CMK (cell line): ENCODE results near the gene RNU6-9.

ENCODE experiments used
- DNase-seq: peaks from one replicate; pipeline ENCODE4 v3.0.0-alpha.2; 2010; ENCODE audit warnings: low read depth

RNU6-9 gene

GRCh38 chr19:936175-936546 is 42.9 kb downstream of the RNU6-9 start:
- no peak for DNase-seq

DNA sequence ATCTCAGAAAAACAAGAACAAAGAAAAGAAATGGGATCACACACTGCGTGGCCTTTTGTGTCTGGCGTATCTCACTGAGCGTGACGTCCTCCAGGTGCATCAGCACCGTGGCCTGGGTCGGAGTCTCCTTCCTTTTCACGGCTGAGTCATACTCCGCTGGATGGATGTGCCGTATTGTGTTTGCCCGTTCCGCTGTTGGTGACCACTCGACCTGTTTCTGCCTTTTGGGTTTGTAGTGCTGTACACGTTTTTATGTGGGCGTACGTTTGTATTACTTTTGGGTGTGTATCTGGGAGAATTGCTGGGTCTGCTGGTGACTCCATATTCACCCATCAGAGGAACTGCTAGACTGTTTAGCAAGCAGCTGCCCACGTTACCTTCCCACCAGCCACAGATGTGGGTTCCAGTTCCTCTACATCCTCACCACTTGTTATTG is 44.0 kb downstream of the RNU6-9 start:
- DNase-seq: no peak

- no peak for DNase-seq
These were observed 45.1 kb downstream of the RNU6-9 start for GRCh38 chr19:938233-938923.

DNA sequence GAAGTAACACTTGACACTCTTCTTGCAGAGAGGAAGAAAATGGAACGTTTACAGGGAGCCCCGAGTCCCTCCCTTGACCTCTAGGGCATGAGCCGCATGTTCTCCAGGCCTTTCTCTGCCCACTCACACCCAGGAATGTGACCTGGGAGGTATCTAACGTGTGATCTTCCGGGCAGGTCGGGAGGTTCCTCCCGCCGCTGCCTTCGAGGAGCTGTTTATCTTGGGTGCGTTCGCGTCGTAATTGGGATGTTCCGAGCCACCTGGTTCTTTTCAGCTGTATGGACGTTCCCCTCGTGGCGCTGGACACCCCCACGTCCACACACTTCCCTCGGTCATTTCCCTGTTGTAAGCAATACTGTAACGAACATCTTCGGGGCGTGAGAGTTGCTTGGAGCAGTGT is 46.2 kb downstream of the RNU6-9 start:
- DNase-seq: no peak

- DNase-seq: no peak
These were observed 46.6 kb downstream of the RNU6-9 start for GRCh38 chr19:939922-940321.

DNA sequence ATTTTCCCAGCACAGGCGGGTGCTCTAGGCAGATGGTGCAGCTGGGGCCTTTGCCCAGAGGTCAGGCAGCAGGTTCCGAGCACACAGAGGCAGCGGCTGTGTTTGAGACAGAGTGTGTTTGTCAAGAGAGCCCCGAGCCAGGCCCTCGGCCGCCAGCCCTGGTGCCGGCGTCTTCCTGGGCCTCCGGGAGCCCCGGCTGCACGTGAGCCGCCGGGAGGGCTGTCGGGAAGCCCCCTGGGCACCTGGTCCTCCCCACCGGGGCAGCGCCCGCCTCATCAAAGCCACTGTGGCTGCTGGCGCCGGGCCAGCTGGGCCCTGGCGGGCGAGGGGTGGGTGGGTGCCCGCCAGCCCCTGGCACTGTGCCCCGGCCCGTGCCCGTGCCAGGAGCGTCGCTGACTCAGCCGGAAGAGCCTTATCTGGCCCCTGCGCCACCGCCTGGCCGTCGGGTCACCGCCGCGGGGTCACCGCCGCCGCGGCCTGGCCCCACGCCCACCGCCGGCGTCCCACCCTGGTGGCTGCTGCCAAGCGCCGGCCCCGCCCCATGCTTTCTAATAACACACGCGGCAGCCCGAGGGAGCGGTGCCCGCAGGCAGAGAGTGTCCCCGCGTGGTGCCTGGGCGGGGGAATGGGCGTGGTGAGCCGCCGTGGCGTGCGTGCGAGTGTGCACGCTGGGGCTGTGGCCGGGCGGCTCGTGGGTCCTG is 47.5 kb downstream of the RNU6-9 start:
- DNase-seq: no peak

DNA sequence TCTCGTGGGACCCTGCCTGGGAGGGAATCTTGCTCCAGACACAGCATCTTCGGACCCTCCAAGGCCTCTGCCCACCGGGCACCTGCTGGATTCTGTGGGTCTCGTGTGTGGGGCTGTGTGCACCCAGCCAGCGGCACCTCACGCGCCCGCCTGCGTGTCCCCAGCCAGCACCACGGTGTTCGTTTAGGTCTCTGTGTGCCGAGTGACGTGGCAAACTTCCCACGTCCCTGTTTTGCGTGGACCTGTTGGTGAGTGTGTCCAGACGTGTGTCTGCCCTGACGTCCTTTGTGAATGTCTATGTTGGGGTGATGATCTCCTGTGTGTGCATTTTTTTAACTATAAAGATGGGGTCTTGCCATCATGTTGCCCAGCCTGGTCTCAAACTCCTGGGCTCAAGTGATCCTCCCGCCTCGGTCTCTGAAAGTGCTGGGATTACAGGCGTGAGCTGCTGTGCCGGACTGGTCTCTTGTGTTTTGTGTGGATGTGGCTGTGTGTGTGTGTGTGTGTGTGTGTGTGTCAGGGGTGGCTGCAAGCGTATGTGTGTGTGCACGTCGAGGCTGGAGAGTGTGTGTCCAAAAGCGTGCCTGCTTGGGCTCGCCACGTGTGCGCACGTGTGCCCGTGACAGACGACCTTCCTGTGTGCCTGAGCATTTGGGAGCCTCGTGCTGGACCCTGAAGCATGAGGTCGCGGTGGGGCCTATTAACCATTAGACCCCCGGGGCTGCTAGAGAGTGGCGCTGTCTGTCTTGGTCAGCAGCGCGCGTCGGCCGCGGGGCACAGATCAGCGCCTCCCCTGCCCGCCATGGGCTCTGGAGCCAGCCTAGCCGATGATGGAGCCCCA is 48.2 kb downstream of the RNU6-9 start:
- DNase-seq: no peak

DNA sequence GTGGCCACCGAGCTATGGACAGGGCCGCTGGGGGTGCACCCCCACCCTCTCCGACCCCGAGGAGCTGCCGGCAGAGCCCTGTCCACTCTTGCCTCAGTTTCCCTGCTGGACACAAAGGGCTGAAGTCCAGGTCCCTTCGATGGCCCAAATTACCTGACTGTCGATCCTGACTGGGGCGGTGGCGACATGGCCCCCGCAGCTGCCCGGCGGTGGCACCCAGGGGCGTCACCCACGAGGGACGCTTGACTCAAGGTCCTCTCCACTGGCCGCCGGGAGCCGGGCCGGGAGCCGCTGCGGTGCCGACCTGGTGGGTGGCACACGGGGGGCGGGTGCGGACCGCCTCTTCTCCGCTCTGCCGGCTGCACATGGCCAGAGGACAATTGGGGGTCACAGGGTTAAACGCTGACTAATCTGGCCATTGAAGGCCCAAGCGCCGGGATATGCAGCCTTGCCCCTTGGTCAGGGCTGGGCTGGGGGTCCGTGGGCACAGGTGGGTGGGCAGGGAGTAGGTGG is 48.9 kb downstream of the RNU6-9 start:
- DNase-seq: no peak
